GM18498 (cell line): ENCODE measurements around the gene GAS5.
A peak's percentile ranks its signal among the peaks of the same experiment; 100 is the strongest.
"Not testable (repeated sequence)": the region's sequence is repeated elsewhere in the genome, so short reads cannot be mapped to it uniquely, and the experiment has no call there.

ENCODE experiments used
- ATAC-seq: cut with Tn5 transposase; IDR thresholded peaks from one replicate; pipeline ENCODE4 v1.9.1; 2021; ENCODE audit warnings: mild to moderate bottlenecking, moderate library complexity; ENCODE audit not compliant: unreplicated experiment

Gene GAS5

DNA sequence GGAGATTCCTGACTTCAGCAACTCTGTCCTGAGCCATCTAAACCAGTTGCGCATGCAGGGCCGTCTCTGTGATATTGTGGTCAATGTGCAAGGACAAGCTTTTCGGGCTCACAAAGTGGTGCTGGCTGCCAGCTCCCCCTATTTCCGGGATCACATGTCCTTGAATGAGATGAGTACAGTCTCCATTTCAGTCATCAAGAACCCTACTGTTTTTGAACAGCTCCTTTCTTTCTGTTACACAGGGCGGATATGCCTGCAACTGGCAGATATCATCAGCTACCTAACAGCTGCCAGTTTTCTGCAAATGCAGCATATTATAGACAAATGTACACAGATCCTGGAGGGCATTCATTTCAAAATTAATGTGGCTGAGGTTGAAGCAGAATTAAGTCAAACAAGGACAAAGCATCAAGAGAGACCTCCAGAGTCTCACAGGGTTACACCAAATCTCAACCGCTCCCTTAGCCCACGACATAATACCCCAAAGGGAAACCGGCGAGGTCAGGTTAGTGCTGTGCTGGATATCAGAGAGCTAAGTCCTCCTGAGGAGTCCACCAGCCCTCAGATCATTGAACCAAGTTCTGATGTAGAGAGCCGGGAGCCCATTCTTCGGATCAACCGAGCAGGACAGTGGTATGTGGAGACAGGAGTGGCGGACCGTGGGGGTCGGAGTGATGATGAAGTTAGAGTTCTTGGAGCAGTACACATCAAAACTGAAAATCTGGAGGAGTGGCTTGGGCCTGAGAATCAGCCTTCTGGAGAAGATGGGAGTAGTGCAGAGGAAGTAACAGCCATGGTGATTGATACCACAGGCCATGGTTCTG is 2.7 kb upstream of the GAS5 start:
- peak; percentile 21 for ATAC-seq

DNA sequence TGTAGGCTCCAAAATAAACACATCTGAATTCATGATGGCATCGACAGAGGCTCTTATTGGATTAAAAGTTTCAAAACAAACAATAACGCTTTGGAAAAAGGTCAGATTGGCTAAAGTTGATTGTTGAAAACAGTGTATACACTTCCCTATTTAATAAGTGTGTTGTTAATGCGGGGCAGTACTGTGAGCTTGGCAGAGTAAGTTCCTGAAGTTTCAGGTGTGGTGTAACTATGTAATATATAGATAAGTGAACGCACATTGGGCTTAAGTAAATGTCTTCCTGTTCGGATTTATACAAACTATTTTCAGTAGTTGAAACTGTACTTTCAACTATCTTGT is 1.2 kb upstream of the GAS5 start:
- ATAC-seq: no peak

DNA sequence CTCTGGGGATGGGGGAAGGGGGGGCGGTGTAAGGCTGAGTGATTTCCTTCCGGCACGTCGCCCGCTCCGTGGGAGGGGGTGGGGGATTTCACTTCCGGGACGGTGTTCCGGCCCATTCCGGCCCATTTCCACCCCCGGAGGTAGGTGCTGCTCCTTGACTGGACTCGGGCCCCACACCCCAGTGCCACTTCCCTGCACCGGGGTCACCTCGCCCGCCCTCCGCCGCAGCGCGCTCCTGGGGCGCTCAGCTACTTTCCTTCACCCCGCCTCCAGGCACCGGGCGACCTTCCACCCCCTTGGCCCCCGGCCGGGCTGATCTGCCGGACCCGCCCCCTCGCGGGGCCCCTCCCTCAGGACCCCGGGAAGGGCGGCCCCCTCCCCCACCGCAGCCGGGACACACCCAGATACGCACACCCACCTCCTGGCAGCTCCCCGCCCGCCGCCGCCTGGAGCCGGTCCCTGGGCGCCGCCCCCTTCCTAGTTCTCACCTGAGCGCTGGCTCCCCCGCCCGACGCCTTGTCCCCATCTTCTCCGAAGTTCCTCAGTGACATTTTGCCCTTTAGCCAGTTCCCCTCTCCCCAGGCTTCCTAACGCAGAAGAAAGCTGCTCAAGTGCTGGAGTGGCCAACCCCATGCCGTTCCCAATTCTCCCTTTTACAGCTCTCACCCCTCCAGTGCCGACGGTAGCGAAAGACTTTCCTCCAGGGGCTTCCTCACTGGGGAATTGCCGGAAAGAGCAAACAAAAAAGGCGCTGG is 654 bp upstream of the GAS5 start, which contains the start of gene ZBTB37:
TSS of gene ZBTB37 (plus strand) at position 115 of the 755 bp plus-strand sequence. CDS start 1,846 bp downstream, outside the sequence.
- peak; percentile 62 for ATAC-seq

DNA sequence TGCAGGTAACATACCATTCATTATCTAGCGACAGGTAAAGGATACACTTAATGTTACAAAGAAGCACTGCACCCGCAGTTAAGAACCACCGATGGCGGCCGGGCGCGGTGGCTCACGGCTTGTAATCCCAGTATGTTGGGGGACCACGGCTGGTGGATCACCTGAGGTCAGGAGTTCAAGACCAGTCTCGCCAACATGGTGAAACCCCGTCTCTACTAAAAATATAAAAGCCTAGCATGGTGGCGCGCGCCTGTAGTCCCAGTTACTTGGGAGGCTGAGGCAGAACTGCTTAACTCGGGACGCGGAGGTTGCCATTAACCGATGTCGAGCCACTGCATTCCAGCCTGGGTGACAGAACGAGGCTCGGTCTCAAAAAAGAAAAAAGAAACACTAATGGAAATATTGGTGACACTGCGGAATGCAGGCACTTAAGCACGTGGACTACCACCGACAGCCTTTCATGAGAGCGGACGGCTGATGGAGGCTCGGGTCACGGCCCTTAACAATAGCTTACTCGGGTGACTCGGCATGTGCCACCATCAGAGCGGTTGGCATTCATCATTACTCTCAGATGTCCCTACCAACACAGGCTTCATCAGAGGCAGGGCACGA is 542 bp downstream of the GAS5 start:
- ATAC-seq: no peak

DNA sequence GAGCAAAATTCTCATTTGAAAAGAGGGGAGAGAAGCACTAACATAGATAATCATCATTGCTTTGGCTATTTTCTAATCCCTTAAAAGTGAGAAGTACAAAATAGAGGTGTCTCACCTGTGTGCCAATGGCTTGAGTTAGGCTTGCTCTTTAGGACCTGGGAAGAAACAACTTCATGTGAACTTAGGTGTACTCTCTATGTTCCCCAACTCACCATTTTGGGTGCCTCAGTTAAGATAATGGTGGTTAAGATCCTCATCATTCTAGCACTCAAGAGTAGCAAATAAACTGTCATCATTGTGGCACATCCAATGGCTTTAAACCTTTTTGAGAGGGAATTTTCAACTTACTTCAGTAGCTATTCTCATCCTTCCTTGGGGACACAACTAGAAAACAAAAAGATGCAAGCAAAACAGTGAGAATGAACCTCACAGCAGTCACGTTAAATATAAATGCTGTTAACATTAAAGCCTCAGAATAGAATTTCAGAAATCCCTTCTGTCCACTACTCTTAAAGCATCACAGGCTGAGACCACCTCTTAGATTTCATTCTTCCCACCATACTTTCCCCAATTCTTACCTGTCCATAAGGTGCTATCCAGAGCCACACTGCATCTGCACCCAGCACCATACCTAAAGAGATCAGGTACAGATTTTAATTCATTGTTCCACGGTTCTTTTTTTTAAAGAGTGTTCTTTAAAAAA is 1.2 kb downstream of the GAS5 start:
- no peak for ATAC-seq

DNA sequence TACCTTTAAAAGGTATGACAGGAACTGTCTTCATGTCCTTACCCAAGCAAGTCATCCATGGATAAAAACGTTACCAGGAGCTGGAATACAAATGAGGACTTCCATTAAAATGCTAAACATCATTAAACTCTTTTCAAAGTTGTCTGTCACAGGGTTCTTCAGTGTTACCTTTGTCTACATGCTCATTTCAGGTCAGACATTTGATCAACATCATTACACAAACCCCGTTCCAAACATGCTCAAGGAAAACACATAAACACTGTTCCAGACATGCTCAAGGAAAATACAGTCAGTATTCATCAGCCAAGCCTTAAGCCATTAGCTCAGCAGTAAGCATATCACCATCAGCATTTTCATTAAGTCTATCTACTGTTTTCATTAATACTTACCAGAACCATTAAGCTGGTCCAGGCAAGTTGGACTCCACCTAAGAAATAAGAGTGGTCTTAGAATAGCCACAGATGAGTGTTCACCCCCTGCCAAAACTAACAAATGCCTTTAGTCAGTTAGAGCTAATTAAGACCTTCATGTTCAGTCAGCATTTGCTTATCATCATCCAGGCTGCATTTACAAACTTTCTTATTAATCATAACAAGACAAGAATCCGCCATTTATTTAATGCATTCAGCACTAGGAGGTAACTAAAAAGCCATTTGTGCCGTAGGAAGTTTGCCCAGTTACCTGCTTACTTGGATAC is 2.2 kb downstream of the GAS5 start:
- no peak for ATAC-seq

DNA sequence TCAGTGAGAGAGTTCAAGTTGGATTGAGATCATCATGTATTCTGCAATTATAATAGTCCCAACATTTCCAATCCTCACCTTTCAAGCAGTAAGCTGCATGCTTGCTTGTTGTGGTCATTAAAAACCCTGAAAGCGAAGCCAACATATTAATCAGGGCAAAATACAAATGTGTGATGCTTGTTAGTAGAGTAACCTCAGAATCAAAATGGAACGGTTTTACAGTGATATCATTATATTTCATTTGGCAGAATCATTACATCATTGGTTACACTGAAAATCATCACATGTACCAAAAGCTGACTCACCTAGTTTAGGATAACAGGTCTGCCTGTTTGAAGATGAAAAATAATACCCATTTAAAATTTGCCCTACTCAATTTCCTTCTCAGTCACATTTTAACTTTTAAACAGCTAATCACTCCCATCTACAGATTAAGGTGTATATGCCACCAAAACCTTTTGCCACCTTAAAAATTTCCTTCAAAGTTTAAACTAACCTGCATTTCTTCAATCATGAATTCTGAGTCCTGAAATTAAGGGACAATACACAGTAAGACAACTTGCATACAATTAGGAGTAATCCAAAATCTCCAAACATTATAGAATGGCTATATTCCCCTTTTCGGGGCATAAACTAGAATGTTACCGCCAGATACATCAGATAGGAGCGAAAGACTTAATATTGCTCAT is 3.5 kb downstream of the GAS5 start:
- no peak for ATAC-seq

DNA sequence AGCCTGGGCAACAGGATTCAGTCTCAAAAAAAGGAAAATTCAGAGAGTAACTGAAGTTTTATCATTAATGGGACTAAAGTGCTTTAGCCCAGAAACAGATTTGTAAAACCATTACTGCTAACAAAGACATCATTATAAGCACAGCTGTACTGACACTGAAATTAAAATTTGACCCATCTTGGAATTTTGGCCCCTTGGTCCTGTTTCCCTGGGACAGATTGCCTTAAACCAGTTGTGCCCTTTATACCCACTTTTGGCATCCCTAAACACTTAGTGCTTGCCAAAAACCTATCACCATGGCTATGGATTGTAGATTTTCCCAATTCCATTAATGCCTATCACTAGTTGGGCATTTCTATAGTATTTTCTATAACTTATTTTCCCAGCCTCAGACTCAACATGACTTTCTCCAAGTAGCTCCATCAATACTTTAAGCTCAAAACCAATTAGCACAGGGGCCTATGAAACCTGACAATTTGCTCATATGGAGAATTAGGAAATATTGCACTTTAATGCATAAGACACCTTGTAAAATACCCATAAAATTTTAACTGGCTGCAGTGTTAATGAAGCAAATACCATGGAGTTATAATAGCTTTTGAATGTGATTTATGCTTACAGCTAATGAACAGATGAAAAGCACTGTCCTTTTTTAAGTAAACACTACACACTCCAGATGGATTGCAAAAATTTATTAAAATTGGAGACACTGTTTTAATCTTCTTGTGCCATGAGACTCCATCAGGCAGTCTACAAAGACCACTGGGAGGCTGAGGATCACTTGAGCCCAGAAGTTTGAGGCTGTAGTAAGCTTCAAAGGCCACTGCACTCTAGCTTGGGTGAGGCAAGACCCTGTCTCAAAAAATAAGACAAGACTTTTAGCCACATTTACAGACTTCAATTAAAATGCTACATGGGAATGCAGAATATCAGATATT is 4.3 kb downstream of the GAS5 start:
- no peak for ATAC-seq

DNA sequence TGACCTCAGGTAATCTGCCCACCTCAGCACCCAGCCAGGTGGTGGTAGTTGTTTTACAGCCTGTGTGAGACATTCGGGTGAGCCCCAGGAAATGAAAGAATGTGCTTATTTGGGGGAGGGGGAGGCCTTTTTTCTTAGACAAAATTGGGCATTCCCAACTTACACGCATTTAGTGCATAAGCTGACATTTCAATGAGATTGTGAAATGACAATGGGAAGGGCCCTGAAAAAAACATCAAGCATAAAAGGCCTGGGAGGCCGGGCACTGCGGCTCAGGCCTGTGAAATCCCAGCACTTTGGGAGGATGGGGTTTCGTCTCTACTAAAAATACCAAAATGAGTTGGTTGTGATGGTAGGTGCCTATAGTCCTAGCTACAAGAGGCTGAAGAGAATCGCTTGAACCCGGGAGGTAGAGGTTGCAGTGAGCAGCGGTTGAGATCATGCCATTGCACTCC is 5.0 kb downstream of the GAS5 start:
- no peak for ATAC-seq

DNA sequence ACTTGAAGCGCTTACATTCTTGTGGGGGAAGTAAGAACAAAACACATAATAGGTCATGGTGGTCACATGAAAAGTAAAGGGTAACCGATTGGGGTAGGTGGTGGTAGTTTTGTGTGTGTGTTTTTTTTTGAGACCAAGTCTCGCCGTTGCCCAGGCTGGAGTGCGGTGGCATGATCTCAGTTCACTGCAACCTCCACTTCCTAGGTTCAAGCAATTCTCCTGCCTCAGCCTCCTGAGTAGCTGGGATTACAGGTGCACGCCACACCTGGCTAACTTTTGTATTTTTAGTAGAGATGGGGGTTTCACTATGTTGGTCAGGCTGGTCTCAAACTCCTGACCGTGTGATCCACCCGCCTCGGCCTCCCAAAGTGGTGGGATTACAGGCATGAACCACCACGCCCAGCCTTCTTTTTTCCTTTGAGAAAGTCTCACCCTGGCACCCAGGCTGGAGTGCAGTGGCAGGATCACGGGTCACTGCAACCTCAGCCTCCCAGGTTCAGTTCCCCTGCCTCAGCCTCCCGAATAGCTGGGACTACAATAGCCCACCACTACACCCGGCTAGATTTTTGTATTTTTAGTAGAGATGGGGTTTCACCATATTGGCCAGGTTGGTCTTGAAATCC is 5.5 kb downstream of the GAS5 start:
- not testable (repeated sequence) for ATAC-seq

DNA sequence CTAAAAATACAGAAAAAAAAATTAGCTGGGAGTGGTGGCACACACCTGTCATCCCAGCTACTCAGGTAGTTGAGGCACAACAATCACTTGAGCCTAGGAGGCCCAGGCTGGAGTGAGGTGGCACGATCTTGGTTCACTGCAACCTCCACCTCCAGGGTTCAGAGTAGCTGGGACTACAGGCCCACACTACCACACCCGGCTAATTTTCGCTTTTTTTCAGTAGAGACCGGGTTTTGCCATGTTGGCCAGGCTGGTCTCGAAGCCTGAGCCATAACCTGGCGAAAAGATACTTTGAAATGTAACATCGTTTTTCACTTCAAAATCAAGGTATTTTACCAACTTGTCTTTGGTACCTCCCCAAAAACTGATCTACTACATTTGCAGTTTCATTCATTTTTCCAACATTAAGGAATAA is 6.1 kb downstream of the GAS5 start:
- no peak for ATAC-seq

DNA sequence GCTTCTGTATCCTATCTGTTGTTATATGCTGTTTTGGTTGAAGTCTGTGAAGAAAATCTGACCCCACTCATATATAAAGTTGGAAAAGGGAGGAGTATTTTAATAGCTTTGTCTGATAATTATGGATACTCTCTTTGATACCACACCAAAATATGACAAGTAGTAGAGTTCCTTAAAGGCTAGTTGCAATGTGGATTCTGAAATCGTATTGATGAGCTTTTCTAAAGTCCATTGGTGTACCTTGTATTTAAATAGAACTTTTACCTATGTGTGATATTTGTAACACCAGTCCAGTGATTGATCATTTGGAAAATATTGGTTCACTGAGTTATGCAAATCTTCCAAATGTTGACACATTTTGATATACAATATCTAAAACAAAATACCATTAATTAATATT is 7.7 kb downstream of the GAS5 start:
- ATAC-seq: no peak

DNA sequence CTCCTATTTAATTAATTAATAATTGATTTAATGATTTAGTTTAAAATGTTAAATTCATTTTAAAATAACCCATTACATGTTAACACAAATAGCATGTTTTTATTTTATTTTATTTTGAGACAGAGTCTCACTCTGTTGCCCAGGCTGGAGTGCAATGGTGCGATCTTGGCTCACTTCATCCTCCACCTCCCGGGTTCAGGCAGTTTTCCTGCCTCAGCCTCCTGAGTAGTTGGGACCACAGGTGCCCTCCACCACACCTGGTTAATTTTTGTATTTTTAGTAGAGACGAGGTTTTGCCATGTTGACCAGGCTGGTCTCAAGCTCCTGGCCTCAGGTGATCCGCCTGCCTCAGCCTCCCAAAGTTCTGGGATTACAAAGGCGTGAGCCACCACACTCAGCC is 8.2 kb downstream of the GAS5 start:
- ATAC-seq: not testable (repeated sequence)

DNA sequence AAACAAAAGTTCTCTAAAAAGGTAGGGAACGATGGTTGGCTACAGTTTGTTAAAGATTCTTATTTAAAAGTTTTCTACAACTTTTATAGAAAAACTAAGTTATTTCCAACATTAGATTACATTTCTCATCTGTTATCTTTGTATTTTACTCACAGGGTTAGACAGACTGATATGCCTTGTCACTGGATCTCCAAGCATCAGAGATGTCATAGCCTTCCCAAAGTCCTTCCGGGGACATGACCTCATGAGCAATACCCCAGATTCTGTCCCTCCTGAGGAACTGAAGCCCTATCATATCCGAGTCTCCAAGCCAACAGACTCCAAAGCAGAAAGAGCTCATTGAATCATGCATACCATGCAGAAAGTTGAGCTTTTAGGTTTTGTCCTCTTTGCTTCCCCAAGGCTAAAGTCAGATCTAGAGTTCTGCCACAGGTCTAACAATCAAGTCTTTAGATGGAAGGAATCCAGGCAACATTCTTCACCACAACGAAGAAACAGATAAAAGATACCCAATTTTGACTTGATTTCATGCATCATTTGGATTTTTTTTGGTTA is 10.3 kb downstream of the GAS5 start:
- no peak for ATAC-seq

DNA sequence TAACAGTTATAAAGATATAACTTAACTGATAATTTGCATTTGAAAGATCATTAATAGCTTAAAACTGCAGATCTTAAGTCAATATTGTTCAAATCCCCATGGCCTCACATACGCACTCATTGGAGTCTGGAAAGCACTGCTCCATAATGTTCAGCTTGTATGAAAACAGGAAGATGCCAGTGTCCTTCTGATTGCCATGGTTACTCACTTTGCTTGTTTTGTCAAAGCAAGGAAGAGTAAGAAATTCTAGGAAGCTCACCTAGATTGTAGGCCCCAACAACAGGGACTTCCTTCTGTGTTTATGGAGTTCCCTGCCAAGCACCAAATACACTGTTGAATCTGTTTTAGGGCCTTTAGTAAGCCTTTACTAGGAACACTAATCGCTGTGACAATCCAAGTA is 10.9 kb downstream of the GAS5 start:
- ATAC-seq: no peak

DNA sequence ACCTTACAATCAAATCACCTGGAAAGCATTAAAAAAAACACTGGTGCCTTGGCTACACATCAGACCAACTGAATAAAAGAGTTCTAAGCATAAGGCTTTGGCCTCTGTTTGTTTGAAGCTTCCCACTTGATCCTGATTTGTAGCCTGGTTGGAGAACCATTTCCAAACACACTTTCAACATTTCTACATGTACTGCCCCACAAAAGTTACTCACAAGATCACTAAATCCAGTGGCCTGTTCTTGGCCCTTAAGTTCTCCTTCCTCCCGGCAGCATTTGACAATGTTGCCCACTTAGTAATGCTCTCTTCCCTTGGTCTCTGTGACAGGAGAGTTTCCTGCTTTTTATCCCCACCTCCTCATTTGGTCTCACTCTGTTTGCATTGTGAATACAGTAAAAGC is 11.8 kb downstream of the GAS5 start:
- ATAC-seq: no peak

DNA sequence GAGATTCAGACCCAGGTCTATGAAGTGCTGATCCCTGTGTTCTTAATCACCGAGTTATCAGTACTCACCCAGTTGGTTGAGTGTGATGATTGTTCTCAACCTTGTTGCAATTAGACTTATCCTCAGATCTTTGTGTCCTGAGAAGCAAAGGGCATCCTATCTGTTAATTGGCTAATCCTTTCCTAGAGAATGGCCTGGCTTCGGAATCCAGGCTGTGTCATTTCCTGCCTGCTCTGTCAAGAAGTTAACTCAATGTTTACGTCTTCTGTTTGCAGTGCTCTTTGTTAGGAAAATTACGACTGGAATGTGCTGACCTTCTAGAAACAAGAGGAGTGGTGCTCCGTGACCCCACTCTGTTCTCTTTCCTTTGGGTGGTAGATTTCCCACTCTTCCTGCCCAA is 14.7 kb downstream of the GAS5 start:
- no peak for ATAC-seq

DNA sequence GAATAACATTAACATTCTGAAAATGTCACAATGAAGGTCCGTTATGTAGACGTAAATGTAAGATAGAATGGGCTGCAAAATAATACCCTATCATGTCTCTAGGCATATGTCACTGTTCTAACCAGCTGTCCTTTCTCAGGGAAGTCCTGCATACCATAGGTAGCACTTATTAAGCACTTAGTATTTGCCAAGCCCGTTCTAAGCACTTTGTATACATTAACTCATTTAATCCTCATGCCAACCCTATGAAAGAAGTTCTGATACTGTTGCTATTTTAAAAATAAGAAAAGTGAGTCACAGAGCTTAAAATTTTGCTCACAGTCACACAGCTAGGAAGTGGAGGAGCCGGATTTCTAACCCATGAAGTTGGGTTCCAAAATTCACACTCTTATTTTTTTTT is 15.7 kb downstream of the GAS5 start:
- no peak for ATAC-seq
